ENCODE measurements around the gene YTHDF2.

DNA sequence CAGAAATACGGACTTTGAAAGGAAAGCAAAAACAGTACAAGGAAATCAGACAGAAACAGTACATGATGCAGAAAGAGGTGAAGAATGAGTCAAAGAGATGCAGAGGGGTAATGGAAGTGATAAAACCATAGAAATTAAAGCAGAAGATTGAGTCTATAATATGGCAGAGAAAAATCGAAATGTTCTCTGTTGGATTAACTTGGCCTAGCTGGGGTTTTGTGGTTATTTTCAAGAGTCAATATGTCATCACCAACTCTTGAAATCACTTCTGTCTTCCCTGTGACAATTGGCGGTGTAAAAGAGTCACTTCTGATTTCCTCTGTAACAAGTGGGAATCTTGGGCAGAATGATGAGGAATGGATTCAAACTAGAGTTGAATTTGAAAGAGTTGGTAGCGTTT is 7.4 kb downstream of the YTHDF2 start:
- TF ChIP-seq, protein P1, sequence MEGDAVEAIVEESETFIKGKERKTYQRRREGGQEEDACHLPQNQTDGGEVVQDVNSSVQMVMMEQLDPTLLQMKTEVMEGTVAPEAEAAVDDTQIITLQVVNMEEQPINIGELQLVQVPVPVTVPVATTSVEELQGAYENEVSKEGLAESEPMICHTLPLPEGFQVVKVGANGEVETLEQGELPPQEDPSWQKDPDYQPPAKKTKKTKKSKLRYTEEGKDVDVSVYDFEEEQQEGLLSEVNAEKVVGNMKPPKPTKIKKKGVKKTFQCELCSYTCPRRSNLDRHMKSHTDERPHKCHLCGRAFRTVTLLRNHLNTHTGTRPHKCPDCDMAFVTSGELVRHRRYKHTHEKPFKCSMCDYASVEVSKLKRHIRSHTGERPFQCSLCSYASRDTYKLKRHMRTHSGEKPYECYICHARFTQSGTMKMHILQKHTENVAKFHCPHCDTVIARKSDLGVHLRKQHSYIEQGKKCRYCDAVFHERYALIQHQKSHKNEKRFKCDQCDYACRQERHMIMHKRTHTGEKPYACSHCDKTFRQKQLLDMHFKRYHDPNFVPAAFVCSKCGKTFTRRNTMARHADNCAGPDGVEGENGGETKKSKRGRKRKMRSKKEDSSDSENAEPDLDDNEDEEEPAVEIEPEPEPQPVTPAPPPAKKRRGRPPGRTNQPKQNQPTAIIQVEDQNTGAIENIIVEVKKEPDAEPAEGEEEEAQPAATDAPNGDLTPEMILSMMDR (IDR thresholded peaks at IDR 0.05) = no peak
- no peak for TF ChIP-seq POLR2A (IDR thresholded peaks at IDR 0.05)

All from testis (tissue), 2 donors.